HEK293T (cell line): ENCODE measurements around the gene C6orf15.

Experiments used
- FOXM1 ChIP-seq: fragments of 450-650 bp; IDR thresholded peaks from 2 replicates; pipeline ENCODE4 v1.6.1; 2017; ENCODE audit warnings: mild to moderate bottlenecking, borderline replicate concordance
- HDGF ChIP-seq: fragments of 450-650 bp; IDR thresholded peaks from 2 replicates; pipeline ENCODE4 v1.6.1; 2017; ENCODE audit warnings: antibody characterized with exemption, borderline replicate concordance
- NFRKB ChIP-seq: fragments of 450-650 bp; IDR thresholded peaks from 2 replicates; pipeline ENCODE4 v1.6.1; 2016; ENCODE audit warnings: mild to moderate bottlenecking, moderate library complexity
- SUZ12 ChIP-seq: fragments of 450-650 bp; IDR thresholded peaks from 2 replicates; pipeline ENCODE4 v1.6.1; 2016; ENCODE audit warnings: mild to moderate bottlenecking
- TARDBP ChIP-seq: fragments of 450-650 bp; IDR thresholded peaks from 2 replicates; pipeline ENCODE4 v1.6.1; 2016
- TF ChIP-seq, protein P1 (sequence below): fragments of 450-650 bp; IDR thresholded peaks from 2 replicates; pipeline ENCODE4 v1.6.1; 2016

DNA sequence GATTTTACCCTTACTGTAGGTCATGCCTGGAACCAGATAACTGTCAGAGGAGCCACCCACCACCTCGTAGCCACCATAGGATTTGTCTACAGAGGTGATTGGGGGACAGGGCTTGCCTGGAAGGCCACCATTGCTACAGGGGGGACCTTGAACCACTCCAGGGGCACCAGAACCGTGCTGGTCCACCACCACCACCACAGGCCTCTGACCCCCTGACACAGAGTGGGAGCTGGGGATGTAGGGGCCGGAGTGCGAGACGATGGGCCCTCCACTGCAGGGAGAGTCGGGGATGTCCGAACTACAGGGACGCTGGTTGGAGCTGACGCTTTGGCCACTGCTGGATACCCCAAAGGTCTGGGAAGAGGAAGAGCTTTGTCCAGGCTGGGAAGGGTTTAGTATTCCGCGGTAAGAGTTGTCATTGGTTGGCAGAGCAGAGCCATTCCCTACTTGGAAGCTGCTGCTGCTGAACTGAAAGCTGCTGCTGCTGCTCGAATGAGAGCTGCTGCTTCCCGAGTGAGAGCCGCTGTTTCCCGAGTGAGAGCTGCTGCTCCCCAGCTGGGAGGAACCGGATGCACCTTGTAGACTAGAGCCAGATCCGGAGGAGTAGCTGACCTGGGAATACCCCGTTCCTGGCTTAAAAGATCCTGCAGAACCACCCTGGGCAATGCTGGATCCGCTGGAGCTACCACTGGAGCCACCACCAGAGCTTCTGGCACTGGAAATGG lies 4.4 kb upstream of the C6orf15 start:
- TF ChIP-seq TARDBP (no peak), NFRKB (no peak), FOXM1 (no peak), SUZ12 (no peak), HDGF (no peak)
- TF ChIP-seq, protein P1, sequence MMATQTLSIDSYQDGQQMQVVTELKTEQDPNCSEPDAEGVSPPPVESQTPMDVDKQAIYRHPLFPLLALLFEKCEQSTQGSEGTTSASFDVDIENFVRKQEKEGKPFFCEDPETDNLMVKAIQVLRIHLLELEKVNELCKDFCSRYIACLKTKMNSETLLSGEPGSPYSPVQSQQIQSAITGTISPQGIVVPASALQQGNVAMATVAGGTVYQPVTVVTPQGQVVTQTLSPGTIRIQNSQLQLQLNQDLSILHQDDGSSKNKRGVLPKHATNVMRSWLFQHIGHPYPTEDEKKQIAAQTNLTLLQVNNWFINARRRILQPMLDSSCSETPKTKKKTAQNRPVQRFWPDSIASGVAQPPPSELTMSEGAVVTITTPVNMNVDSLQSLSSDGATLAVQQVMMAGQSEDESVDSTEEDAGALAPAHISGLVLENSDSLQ, result no peak
